Stomach (tissue), 9 donors: ENCODE measurements around the gene VAV3. TPM values are rescaled to one million over a fixed set of nuclear protein-coding genes. Genes with fewer than 3 reads are reported as not detected.
"Not testable (repeated sequence)": the region's sequence is repeated elsewhere in the genome, so short reads cannot be mapped to it uniquely, and the experiment has no call there.

Experiments
- DNase-seq, 2 donors: peaks; one replicate each; pipeline versions ENCODE4 v3.0.0 to v3.0.0-alpha.2; 2013 to 2019
- H3K27ac ChIP-seq, 5 donors: fragments of 200-600 bp in 4 of 5; sonication (generic) in 4 of 5; one replicate each; pipeline ENCODE4 v1.5.1; 2013 to 2019; ENCODE audit warnings: mild to moderate bottlenecking in 1 of 5, moderate library complexity in 1 of 5
- H3K27me3 ChIP-seq, 3 donors: fragments of 200-600 bp; sonication (generic); one replicate each; pipeline ENCODE4 v1.5.1; 2017 to 2019; ENCODE audit warnings: mixed run types in 1 of 3
- H3K36me3 ChIP-seq, 4 donors: fragments of 200-600 bp; sonication (generic); 1 replicate in 3 of 4; 2 replicates in 1 of 4; pipeline ENCODE4 v1.5.1; 2016 to 2019
- H3K4me1 ChIP-seq, 4 donors: fragments of 200-600 bp; sonication (generic); one replicate each; pipeline ENCODE4 v1.5.1; 2016 to 2019
- H3K4me3 ChIP-seq, 4 donors: fragments of 200-600 bp; sonication (generic) in 3 of 4; one replicate each; pipeline ENCODE4 v1.5.1; 2016 to 2019; ENCODE audit warnings: mild to moderate bottlenecking in 1 of 4
- H3K9me3 ChIP-seq, 4 donors: fragments of 200-600 bp; sonication (generic); one replicate each; pipeline ENCODE4 v1.5.1; 2016 to 2019
- CTCF ChIP-seq, 7 experiments: fragments of 450-650 bp in 4 of 7; fragments of 200-600 bp in 3 of 7; sonication (generic) in 3 of 7; IDR thresholded peaks; one replicate each; pipeline ENCODE4 v1.5.1; 2016 to 2019; ENCODE audit warnings: antibody characterized with exemption in 7 of 7, control low read depth in 2 of 7, mild to moderate bottlenecking in 1 of 7
- EP300 ChIP-seq: sonication (generic); formaldehyde crosslinking; IDR thresholded peaks from one replicate; pipeline ENCODE4 v1.6.1; 2017; ENCODE audit warnings: antibody characterized with exemption
- POLR2A ChIP-seq, 4 donors: fragments of 450-650 bp; IDR thresholded peaks; one replicate each; pipeline ENCODE4 v1.6.1; 2016; ENCODE audit warnings: antibody characterized with exemption in 4 of 4, control low read depth in 2 of 4, mild to moderate bottlenecking in 1 of 4, moderate library complexity in 1 of 4
- POLR2AphosphoS5 ChIP-seq, 3 donors: sonication (generic); formaldehyde crosslinking; IDR thresholded peaks; one replicate each; pipeline ENCODE4 v1.6.1; 2016; ENCODE audit warnings: antibody characterized with exemption in 3 of 3
- WGBS, 5 donors: extraction: QIAGEN DNeasy Blood & Tissue Kit in 3 of 5; methylation state at CpG; one replicate each; pipeline versions ENCODE4 v1.1.5 to v1.1.7; 2013 to 2018; 5-methylcytosine and 5-hydroxymethylcytosine counted together
- intact Hi-C: fragments of 100-400 bp; cut with DNase I; formaldehyde crosslinking; loops from one replicate; pipeline ENCODE4 v1.15.1; 2023; ENCODE audit warnings: low total_unique reads
- polyA plus RNA-seq, 3 donors: library from polyadenylated mRNA; stranded (reverse); fragments of 200-250 nt; gene quantifications; one replicate each; pipeline ENCODE4 v1.2.3, GENCODE V29; 2013
- total RNA-seq, 5 donors: library from RNA; depleted of rRNA; stranded (reverse); fragments of >200 nt; gene quantifications; one replicate each; pipeline versions ENCODE4 v1.1.0 to v1.2.3, GENCODE V29; 2014 to 2016
- donor health status: healthy with polysubstance abuse.
- donor health status: Bipolar disorder and iron deficiency.
- donor health status: healthy.

Gene VAV3
- total and polyA plus RNA-seq, 8 donors, result 5.7 to 29.3 (median 6.9) TPM

- Histone ChIP-seq H3K4me3 (no peak overlapping the region), H3K27me3 (no peaks in the 10 kb centered on the region), H3K9me3 (no peaks in the 10 kb centered on the region), H3K27ac (no peak overlapping the region), H3K36me3 (no peaks in the 10 kb centered on the region), H3K4me1 (no peaks in the 10 kb centered on the region)
- DNase-seq, result no peak
- TF ChIP-seq POLR2A (IDR thresholded peaks at IDR 0.05) (no peak), EP300 (no peak), CTCF (IDR thresholded peaks at IDR 0.05) (no peak), POLR2AphosphoS5 (IDR thresholded peaks at IDR 0.05) (no peak)
- intact Hi-C loops, result no loop called here
- 59 to 82% (median 79%) methylated on average over 1 of the region's 1 CpG for WGBS, 5 donors
Measured at GRCh38 chr1:107653005-107653404, 312.0 kb downstream of the VAV3 start.

GRCh38 chr1:107650825-107651224 lies 314.2 kb downstream of the VAV3 start:
- H3K36me3 ChIP-seq, intact Hi-C loops, H3K4me1 ChIP-seq, H3K9me3 ChIP-seq, H3K27me3 ChIP-seq, H3K27ac ChIP-seq, H3K4me3 ChIP-seq, DNase-seq: not testable (repeated sequence)
- WGBS, 5 donors, result 86 to 95% (median 91%) methylated on average over 2 of the region's 2 CpGs

- Histone ChIP-seq H3K36me3 (no peaks in the 10 kb centered on the region), H3K27ac (no peak overlapping the region), H3K27me3 (no peaks in the 10 kb centered on the region), H3K4me1 (no peaks in the 10 kb centered on the region), H3K4me3 (no peak overlapping the region), H3K9me3 (no peaks in the 10 kb centered on the region)
- WGBS, 5 donors, result 64 to 84% (median 69%) methylated on average over 3 of the region's 3 CpGs
- no peak for TF ChIP-seq EP300
- TF ChIP-seq POLR2AphosphoS5 (IDR thresholded peaks at IDR 0.05), result no peak
- no peak for TF ChIP-seq CTCF (IDR thresholded peaks at IDR 0.05)
- no peak for TF ChIP-seq POLR2A (IDR thresholded peaks at IDR 0.05)
- intact Hi-C loops, result no loop called here
- no peak for DNase-seq
Measured at GRCh38 chr1:107649023-107649422, 316.0 kb downstream of the VAV3 start.

GRCh38 chr1:107648071-107648470 lies 316.9 kb downstream of the VAV3 start:
- TF ChIP-seq CTCF (IDR thresholded peaks at IDR 0.05) (no peak), EP300 (no peak), POLR2AphosphoS5 (IDR thresholded peaks at IDR 0.05) (no peak), POLR2A (IDR thresholded peaks at IDR 0.05) (no peak)
- Histone ChIP-seq H3K36me3 (no peaks in the 10 kb centered on the region), H3K4me3 (no peak overlapping the region), H3K9me3 (no peaks in the 10 kb centered on the region), H3K27ac (no peak overlapping the region), H3K4me1 (no peaks in the 10 kb centered on the region), H3K27me3 (no peaks in the 10 kb centered on the region)
- no peak for DNase-seq
- intact Hi-C loops, result no loop called here

GRCh38 chr1:107647012-107647411 lies 318.0 kb downstream of the VAV3 start:
- WGBS, 5 donors, result 63 to 90% (median 80%) methylated on average over 2 of the region's 2 CpGs
- no peak for DNase-seq
- H3K27me3 ChIP-seq, result no peaks in the 10 kb centered on the region
- no peak overlapping the region for H3K4me3 ChIP-seq
- no peaks in the 10 kb centered on the region for H3K4me1 ChIP-seq
- no peaks in the 10 kb centered on the region for H3K9me3 ChIP-seq
- no peaks in the 10 kb centered on the region for H3K36me3 ChIP-seq
- H3K27ac ChIP-seq, result no peak overlapping the region
- intact Hi-C loops, result no loop called here
- TF ChIP-seq POLR2AphosphoS5 (IDR thresholded peaks at IDR 0.05) (no peak), CTCF (IDR thresholded peaks at IDR 0.05) (no peak), POLR2A (IDR thresholded peaks at IDR 0.05) (no peak), EP300 (no peak)
